Progenitor cell of endocrine pancreas (in vitro differentiated cells): ENCODE measurements around the gene HNRNPA1. TPM values are rescaled to one million over a fixed set of nuclear protein-coding genes. Genes with fewer than 3 reads are reported as not detected.

Experiments used
- DNase-seq: peaks from one replicate; pipeline ENCODE4 v3.0.0; 2021; ENCODE audit warnings: low spot score; ENCODE audit not compliant: unreplicated experiment
- H3K27ac Mint-ChIP-seq: 2 replicates; pipeline ENCODE4 v1.8.0; 2021; ENCODE audit warnings: mild to moderate bottlenecking, moderate library complexity, mixed read lengths
- H3K27me3 Mint-ChIP-seq: 2 replicates; pipeline ENCODE4 v1.8.0; 2021; ENCODE audit warnings: mixed read lengths
- H3K36me3 Mint-ChIP-seq: 2 replicates; pipeline ENCODE4 v1.8.0; 2022; ENCODE audit warnings: mixed read lengths; ENCODE audit not compliant: insufficient read depth
- H3K4me1 Mint-ChIP-seq: 2 replicates; pipeline ENCODE4 v1.8.0; 2021; ENCODE audit warnings: low read depth, mixed read lengths
- H3K4me3 Mint-ChIP-seq: 2 replicates; pipeline ENCODE4 v1.8.0; 2021; ENCODE audit warnings: low read depth, mild to moderate bottlenecking, moderate library complexity, mixed read lengths
- H3K9me3 Mint-ChIP-seq: 2 replicates; pipeline ENCODE4 v1.8.0; 2021; ENCODE audit warnings: low read depth, mixed read lengths
- total RNA-seq: library from RNA; stranded (reverse); gene quantifications from 2 replicates; pipeline ENCODE4 v1.2.1, GENCODE V29; 2021
- TF ChIP-seq, protein P1 (sequence below): fragments of 200-600 bp; sonication (generic); IDR thresholded peaks from one replicate; pipeline ENCODE4 v1.5.0; 2021; ENCODE audit warnings: antibody characterized with exemption, mild to moderate bottlenecking; ENCODE audit not compliant: unreplicated experiment

The HNRNPA1 gene
- total RNA-seq, 1 donor from 2014 or later, result 2,551 TPM

DNA sequence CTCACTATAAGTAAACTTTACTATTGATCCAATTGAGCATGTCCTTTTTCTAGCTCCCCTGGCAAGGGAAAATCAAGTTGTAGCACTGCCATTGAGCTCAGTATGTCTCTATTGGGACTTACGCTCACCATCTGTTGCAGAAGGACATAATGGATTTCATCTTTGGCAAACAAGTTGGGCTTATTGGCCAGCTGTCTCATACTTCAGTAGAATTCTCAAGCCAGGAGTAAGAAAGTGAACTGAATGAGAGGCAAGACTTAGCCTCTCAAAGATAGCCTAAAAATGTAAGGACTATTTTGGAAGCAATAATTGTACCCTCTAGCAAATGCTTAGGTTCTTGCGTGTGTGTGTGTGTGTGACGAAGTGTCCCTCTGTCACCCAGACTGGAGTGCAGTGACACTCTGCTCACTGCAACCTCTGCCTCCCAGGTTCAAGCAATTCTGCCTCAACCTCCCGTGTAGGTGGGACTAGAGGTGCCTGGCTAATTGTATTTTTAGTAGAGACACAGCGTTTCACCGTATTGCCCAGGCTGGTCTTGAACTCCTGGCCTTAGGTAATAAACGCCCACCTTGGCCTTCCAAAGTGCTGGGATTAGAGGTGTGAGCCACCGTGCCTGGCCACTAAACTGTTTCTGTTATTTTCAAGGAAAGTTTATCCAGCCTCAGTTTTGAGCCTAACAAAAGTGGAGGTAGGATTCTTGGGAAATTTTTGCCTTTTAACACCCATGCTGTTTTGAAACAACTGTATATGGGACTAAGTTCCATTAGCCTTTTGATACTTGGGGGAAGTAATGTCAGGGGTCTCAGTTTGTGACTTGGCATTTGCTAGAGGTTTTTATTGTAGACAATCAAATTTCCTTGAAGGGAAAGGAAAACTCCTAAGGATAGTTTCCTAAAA is 7.0 kb downstream of the HNRNPA1 start:
- TF ChIP-seq, protein P1, sequence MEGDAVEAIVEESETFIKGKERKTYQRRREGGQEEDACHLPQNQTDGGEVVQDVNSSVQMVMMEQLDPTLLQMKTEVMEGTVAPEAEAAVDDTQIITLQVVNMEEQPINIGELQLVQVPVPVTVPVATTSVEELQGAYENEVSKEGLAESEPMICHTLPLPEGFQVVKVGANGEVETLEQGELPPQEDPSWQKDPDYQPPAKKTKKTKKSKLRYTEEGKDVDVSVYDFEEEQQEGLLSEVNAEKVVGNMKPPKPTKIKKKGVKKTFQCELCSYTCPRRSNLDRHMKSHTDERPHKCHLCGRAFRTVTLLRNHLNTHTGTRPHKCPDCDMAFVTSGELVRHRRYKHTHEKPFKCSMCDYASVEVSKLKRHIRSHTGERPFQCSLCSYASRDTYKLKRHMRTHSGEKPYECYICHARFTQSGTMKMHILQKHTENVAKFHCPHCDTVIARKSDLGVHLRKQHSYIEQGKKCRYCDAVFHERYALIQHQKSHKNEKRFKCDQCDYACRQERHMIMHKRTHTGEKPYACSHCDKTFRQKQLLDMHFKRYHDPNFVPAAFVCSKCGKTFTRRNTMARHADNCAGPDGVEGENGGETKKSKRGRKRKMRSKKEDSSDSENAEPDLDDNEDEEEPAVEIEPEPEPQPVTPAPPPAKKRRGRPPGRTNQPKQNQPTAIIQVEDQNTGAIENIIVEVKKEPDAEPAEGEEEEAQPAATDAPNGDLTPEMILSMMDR, result no peak
- peak overlapping the region; percentile 91 for H3K27ac Mint-ChIP-seq
- no peaks in the 10 kb centered on the region for H3K9me3 Mint-ChIP-seq
- H3K4me3 Mint-ChIP-seq, result no peak overlapping the region
- peaks cover 47% of the 10 kb centered on the region for H3K4me1 Mint-ChIP-seq
- no peak for DNase-seq
- H3K36me3 Mint-ChIP-seq, result peaks cover 43% of the 10 kb centered on the region
- H3K27me3 Mint-ChIP-seq, result no peaks in the 10 kb centered on the region

DNA sequence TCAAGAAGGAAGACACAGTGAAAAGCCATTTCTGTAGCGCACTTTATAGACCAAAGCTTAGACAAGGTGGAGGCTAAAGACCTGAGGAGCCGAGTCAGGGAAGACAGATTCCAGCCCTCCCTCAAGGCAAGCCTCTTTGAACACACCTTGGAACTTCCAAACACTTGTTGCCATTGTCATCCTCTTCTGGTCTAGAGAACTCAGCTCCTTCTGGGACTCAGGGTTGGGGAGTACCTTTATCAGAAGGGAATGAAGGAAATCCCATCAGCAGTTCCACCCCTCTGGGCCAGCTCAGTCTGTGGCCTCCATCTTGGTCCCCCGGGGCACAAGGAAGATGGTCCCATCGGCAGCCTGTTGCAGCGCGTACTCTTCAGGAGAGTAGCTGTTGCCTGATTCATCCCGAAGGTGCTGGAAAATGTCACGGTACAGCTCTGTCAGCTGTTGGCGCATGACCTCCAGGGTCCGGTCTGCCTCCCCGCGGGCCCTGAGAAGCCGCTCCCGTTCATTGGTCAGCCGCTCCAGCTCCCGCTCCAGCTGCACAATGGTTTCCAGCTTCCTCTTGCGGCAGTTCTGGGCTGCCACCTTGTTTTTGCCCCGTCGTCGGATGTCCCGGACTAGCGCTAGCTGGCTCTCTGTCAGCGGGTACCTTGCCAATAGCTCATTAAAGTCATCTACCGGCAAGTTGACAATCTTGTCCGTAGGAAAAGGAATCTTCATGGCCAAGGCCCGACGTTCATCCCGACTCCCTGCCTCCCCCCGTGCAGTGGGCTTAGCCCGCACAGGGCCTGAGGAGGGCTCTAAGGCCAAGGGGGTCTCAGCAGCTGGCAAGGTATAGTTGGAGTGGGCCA is 11.8 kb downstream of the HNRNPA1 start:
- Mint-ChIP-seq H3K4me1 (peaks cover 19% of the 10 kb centered on the region), H3K9me3 (no peaks in the 10 kb centered on the region), H3K36me3 (peaks cover 12% of the 10 kb centered on the region), H3K4me3 (no peak overlapping the region), H3K27ac (no peak overlapping the region), H3K27me3 (no peaks in the 10 kb centered on the region)
- DNase-seq, result no peak
- TF ChIP-seq, protein P1, result no peak

DNA sequence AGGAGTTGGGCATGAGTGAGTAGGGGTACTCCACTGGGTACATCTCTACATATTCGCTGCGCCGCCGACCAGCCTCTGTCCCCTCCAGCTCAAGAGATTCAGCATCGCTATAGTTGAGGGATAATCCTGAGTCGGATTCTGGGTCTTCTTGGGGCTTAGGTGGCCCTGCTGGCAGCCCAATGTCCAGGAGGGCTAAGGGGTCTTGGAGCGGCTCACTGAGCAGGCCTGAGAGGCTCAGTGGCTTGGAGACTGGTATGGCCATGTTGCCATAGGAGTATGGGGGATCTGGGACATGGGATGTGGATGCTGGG is 12.4 kb downstream of the HNRNPA1 start:
- no peaks in the 10 kb centered on the region for H3K27me3 Mint-ChIP-seq
- peaks cover 20% of the 10 kb centered on the region for H3K4me1 Mint-ChIP-seq
- H3K4me3 Mint-ChIP-seq, result no peak overlapping the region
- peaks cover 11% of the 10 kb centered on the region for H3K36me3 Mint-ChIP-seq
- TF ChIP-seq, protein P1, result no peak
- no peaks in the 10 kb centered on the region for H3K9me3 Mint-ChIP-seq
- no peak for DNase-seq
- H3K27ac Mint-ChIP-seq, result no peak overlapping the region

DNA sequence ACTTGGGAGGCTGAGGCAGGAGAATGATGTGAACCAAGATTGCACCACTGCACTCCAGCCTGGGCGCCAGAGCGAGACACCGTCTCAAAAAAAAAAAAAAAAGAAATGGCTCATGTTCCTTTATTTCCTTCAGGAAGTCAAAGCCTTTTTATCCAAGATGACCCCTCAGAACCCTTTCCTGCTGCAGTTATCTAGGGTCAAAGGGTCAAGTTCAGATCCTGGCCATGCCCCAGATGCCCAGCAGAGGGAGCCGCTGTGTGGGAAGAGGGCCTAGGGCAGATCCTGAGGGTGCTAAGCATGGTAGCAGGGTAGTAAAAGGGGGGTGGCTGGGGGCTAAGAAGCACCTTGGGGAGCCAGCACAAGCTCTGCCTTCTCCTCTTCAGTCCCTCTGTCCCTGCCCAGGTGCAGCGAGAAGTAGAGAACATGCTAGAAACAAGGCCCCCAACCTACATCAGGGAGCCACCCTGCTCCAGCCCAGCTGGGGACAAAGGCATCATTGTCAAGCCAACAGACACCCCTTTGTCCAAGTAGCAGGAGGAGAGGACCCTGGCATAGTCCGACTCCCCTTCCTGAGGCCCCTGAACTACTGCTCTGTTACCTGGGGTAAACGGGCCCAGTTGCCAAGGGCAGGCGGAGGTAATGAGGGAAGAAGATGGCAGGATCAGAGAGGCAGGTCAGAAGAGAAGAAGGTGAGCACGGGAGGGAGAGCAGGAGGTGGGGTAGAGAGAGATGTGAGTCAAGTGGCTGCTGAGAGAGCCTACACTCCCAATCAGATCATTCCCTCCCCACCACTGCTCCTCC is 13.8 kb downstream of the HNRNPA1 start:
- H3K9me3 Mint-ChIP-seq, result no peaks in the 10 kb centered on the region
- H3K4me3 Mint-ChIP-seq, result no peak overlapping the region
- TF ChIP-seq, protein P1, result peak; percentile 67
- DNase-seq, result peak; percentile 33
- H3K27me3 Mint-ChIP-seq, result no peaks in the 10 kb centered on the region
- peaks cover 11% of the 10 kb centered on the region for H3K36me3 Mint-ChIP-seq
- peaks cover 24% of the 10 kb centered on the region for H3K4me1 Mint-ChIP-seq
- no peak overlapping the region for H3K27ac Mint-ChIP-seq

DNA sequence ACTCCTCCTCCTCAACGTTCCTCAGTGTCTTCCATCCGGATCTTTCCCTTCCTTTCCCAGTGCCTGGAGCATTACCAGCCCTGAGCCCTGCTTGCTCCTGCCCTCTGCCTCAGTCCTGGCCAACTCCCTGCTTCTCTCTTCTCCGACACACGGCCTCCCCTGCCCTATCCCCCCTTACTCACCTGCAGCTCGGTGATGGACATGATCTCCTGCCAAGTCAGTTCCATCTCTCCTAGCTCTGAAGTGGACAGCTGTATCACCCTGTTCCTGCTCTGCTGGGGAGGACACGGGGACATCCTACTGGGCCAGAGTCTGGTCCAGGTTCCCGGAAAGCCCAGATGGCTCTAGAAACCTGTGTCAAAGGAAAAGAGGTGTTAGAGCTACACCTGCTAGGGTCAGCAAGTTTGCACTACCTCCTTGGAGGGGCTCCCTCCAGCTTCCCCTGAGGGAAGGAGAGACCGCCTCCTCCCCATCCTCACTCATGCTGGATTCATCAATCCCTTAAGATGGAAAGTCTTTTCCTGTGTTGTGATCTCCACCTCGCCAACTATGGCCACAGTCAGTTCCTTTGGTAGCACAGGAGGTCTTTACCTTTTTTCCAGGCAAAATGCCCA is 14.5 kb downstream of the HNRNPA1 start:
- H3K36me3 Mint-ChIP-seq, result peaks cover 9% of the 10 kb centered on the region
- H3K9me3 Mint-ChIP-seq, result no peaks in the 10 kb centered on the region
- H3K4me3 Mint-ChIP-seq, result no peak overlapping the region
- peak overlapping the region; percentile 20 for H3K27ac Mint-ChIP-seq
- no peak for DNase-seq
- peaks cover 30% of the 10 kb centered on the region for H3K4me1 Mint-ChIP-seq
- TF ChIP-seq, protein P1, result no peak
- H3K27me3 Mint-ChIP-seq, result no peaks in the 10 kb centered on the region
